Lower leg skin (tissue), 3 donors: ENCODE data around the gene LIME1.

Experiments used
- CTCF ChIP-seq, 3 donors: fragments of 450-650 bp; IDR thresholded peaks; one replicate each; pipeline ENCODE4 v1.5.1; 2016; ENCODE audit warnings: antibody characterized with exemption in 3 of 3, mild to moderate bottlenecking in 3 of 3, moderate library complexity in 2 of 3
- POLR2A ChIP-seq, 2 donors: fragments of 450-650 bp; IDR thresholded peaks; one replicate each; pipeline ENCODE4 v1.6.1; 2016 to 2017; ENCODE audit warnings: antibody characterized with exemption in 2 of 2, mild to moderate bottlenecking in 1 of 2, moderate library complexity in 1 of 2

- TF ChIP-seq CTCF (IDR thresholded peaks at IDR 0.05) (no peak), POLR2A (IDR thresholded peaks at IDR 0.05) (no peak)
These were observed 3.7 kb downstream of the LIME1 start for GRCh38 chr20:63740070-63740626.
